A673 (cell line): ENCODE measurements around the gene HAPLN2. TPM values are rescaled to one million over a fixed set of nuclear protein-coding genes. Genes with fewer than 3 reads are reported as not detected.

ENCODE experiments used
- BruUV-seq: library from RNA; stranded (reverse); fragments of 400-500 nt; replicated peaks from 2 replicates; lab custom pipeline; 2021; lab: Mats Ljungman, UMichigan
- CTCF ChIA-PET: fragments of 300-600 bp; sonication (Branson Sonifier 250); formaldehyde crosslinking; loops from one replicate; lab custom pipeline; 2022; ENCODE audit warnings: antibody characterized with exemption; lab: Charles Lee
- POLR2A ChIA-PET: fragments of 300-600 bp; sonication (Branson Sonifier 250); formaldehyde crosslinking; loops from one replicate; lab custom pipeline; 2022; ENCODE audit warnings: antibody characterized with exemption; ENCODE audit not compliant: low non-redundant PET; lab: Charles Lee
- DNase-seq: peaks from one replicate; pipeline ENCODE4 v3.0.0-alpha.2; 2015; ENCODE audit warnings: low spot score
- H3K27ac ChIP-seq: fragments of 200-600 bp; sonication (generic); 2 replicates; pipeline ENCODE4 v1.5.1; 2016; ENCODE audit warnings: mixed run types, low read depth, mild to moderate bottlenecking, mixed read lengths, antibody characterized with exemption, low read length; ENCODE audit not compliant: poor library complexity, severe bottlenecking
- H3K27me3 ChIP-seq: fragments of 200-600 bp; sonication (generic); replicated peaks from 2 replicates; pipeline ENCODE4 v1.6.1; 2017; ENCODE audit warnings: mixed run types, low read depth, mild to moderate bottlenecking, mixed read lengths, antibody characterized with exemption, low read length; ENCODE audit not compliant: insufficient read depth, poor library complexity
- H3K36me3 ChIP-seq: fragments of 200-600 bp; sonication (generic); 2 replicates; pipeline ENCODE4 v1.6.1; 2016; ENCODE audit warnings: mixed run types, mild to moderate bottlenecking, mixed read lengths, antibody characterized with exemption, low read length; ENCODE audit not compliant: insufficient read depth, poor library complexity, severe bottlenecking
- H3K4me1 ChIP-seq: fragments of 200-600 bp; sonication (generic); 2 replicates; pipeline ENCODE4 v1.6.1; 2017; ENCODE audit warnings: mixed run types, mild to moderate bottlenecking, mixed read lengths, antibody characterized with exemption, low read length; ENCODE audit not compliant: insufficient read depth, poor library complexity, severe bottlenecking
- H3K4me3 ChIP-seq: fragments of 200-600 bp; sonication (generic); 2 replicates; pipeline ENCODE4 v1.5.1; 2016; ENCODE audit warnings: low read depth, mixed run types, mild to moderate bottlenecking, mixed read lengths, low read length; ENCODE audit not compliant: poor library complexity, severe bottlenecking
- H3K9me3 ChIP-seq: fragments of 200-600 bp; sonication (generic); 2 replicates; pipeline ENCODE4 v1.6.1; 2016; ENCODE audit warnings: mixed run types, low read depth, mild to moderate bottlenecking, mixed read lengths, antibody characterized with exemption, low read length; ENCODE audit not compliant: poor library complexity, severe bottlenecking
- EZH2 ChIP-seq: fragments of 200-600 bp; sonication (generic); IDR thresholded peaks from 2 replicates; pipeline ENCODE4 v1.6.1; 2017; ENCODE audit warnings: borderline replicate concordance, low read depth, mild to moderate bottlenecking, mixed read lengths, antibody characterized with exemption, low read length; ENCODE audit not compliant: poor library complexity, severe bottlenecking
- intact Hi-C: fragments of 100-400 bp; cut with micrococcal nuclease; formaldehyde crosslinking; loops from one replicate; pipeline ENCODE4 v1.10.0; 2022; ENCODE audit not compliant: unreplicated experiment
- total RNA-seq: library from RNA; stranded (reverse); gene quantifications from 2 replicates; pipeline ENCODE4 v1.2.3, GENCODE V29; 2021
- TF ChIP-seq, protein P1 (sequence below): fragments of 300-800, 200-600 bp; sonication (generic); conservative IDR thresholded peaks from 2 replicates; pipeline ENCODE4 v1.5.1; 2017; ENCODE audit warnings: low read depth, mild to moderate bottlenecking, antibody characterized with exemption, low read length, moderate library complexity, mixed read lengths

HAPLN2 gene
- total RNA-seq, 1 experiment from 2014 or later: not detected

DNA sequence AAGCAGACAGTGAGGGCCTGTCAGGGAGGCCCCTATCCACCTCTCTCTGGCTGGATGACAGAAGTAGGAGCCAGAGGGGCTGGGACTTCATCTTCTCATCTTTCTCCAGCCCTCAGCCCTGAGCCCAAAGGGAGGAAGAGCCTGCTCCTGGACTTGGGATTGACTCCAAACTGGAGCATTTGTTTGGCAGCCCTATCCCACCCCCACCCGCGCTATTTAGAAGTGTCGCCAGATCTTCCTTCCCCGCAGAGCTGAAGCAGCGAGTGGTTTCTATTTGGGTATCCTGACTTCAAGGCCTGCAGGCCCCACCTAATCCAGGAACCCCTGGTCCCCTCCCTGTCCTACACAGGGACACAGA, 48.4 kb downstream of the HAPLN2 start:
- intact Hi-C loops: no loop called here
- DNase-seq: no peak
- Histone ChIP-seq H3K4me3 (no peak overlapping the region), H3K36me3 (no peaks in the 10 kb centered on the region), H3K27me3 (peaks cover 12% of the 10 kb centered on the region), H3K9me3 (no peaks in the 10 kb centered on the region), H3K4me1 (peaks cover 19% of the 10 kb centered on the region), H3K27ac (no peak overlapping the region)
- POLR2A ChIA-PET: no interaction called here
- CTCF ChIA-PET: no interaction called here
- BruUV-seq: no TSS peak
- TF ChIP-seq EZH2: no peak
- TF ChIP-seq, protein P1, sequence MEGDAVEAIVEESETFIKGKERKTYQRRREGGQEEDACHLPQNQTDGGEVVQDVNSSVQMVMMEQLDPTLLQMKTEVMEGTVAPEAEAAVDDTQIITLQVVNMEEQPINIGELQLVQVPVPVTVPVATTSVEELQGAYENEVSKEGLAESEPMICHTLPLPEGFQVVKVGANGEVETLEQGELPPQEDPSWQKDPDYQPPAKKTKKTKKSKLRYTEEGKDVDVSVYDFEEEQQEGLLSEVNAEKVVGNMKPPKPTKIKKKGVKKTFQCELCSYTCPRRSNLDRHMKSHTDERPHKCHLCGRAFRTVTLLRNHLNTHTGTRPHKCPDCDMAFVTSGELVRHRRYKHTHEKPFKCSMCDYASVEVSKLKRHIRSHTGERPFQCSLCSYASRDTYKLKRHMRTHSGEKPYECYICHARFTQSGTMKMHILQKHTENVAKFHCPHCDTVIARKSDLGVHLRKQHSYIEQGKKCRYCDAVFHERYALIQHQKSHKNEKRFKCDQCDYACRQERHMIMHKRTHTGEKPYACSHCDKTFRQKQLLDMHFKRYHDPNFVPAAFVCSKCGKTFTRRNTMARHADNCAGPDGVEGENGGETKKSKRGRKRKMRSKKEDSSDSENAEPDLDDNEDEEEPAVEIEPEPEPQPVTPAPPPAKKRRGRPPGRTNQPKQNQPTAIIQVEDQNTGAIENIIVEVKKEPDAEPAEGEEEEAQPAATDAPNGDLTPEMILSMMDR: no peak

DNA sequence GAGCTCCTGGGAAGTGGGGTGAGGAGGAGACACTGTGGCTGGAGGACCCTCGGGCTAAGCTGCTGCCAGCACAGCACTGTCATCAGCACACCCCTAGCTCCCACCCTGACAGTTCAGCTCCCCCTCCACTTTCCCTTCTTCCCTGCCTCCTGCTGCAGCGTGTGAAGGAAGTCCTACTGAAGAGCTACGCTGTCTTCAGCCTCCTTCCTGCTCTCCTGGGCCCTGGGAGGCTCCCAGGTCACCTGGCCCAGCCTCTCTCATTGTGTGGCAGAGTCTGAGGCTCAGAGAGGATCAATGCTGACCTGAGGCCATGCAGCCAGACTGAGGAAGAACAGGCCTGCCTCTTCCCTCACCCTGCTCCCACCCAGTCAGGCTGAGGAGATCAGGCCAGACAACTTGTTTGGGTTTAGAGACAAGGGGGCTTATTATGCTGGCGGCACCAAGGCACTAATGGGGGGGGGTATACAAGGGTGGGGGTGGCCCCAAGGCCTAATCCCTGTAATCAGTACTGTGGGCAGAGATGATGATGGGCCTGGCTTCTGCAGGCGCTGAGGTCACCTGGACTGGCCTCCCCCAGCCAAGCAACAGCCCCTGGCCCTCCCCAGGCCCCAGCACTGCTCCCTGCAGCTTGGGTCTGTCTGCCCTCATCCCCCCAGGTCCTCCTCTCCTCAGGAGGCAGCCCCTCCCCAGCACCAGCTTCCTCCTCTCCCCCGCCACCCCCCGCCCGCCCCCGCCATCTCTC, 48.9 kb downstream of the HAPLN2 start:
- no peak overlapping the region for H3K4me3 ChIP-seq
- ChIA-PET CTCF (interaction anchor here (0.6 kb wide), 1 partner anchor 225 kb away, joined by 6 read pairs; no protein-coding TSS in a partner anchor), POLR2A (no interaction called here)
- H3K27me3 ChIP-seq: peaks cover 12% of the 10 kb centered on the region
- intact Hi-C loops: no loop called here
- H3K27ac ChIP-seq: no peak overlapping the region
- BruUV-seq: no TSS peak
- DNase-seq: no peak
- no peaks in the 10 kb centered on the region for H3K9me3 ChIP-seq
- peaks cover 14% of the 10 kb centered on the region for H3K4me1 ChIP-seq
- H3K36me3 ChIP-seq: no peaks in the 10 kb centered on the region
- no peak for TF ChIP-seq EZH2
- TF ChIP-seq, protein P1: no peak

DNA sequence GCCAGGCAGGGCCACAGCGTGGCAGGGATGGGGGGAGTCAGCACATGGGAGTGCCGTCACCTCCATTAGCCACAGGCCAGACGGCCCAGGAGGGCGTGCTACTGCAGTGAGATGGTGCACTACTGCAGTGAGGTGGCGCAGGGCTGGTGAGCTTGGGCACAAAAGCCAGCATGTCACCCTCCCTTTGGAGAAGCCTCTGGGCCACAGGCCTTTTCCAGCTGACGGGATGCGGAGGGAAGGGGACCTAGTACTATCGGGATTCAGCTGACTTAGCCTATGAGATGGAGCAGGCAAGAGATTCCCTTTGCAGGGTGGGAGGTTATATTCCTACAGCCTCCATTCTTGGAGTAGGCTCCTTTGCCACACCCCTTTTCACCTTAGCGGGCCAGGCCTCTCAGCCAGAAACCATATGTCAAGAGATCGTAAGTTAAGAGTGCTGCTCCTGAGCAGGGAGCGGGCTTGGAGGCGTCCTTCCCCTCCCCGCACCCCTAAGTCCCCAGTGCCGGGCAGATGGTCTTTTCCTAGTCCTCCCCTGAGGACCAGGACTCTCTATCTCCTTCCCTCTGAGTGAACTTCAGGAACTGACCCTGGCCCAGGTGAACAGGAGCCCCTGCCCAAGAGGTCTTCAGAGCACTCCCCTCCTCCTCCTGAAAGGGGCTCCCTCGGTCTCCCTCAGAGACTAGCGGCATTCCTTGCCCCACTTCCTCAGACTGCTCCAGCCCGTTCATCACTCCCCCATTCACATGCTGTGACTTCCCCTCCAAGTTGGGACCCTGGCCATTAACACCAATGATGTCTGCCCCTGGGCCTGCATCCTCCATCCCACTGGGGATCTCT, 49.8 kb downstream of the HAPLN2 start:
- H3K4me1 ChIP-seq: peaks cover 5% of the 10 kb centered on the region
- POLR2A ChIA-PET: no interaction called here
- H3K27me3 ChIP-seq: peaks cover 12% of the 10 kb centered on the region
- intact Hi-C loops: no loop called here
- H3K27ac ChIP-seq: no peak overlapping the region
- no peak for DNase-seq
- TSS peak; percentile 41 for BruUV-seq
- no peaks in the 10 kb centered on the region for H3K36me3 ChIP-seq
- no peaks in the 10 kb centered on the region for H3K9me3 ChIP-seq
- H3K4me3 ChIP-seq: no peak overlapping the region
- CTCF ChIA-PET: interaction anchor here (0.6 kb wide), 1 partner anchor 224 kb away, joined by 6 read pairs; no protein-coding TSS in a partner anchor
- no peak for TF ChIP-seq EZH2
- TF ChIP-seq, protein P1: no peak
